HepG2 (cell line): ENCODE data around the gene KRTAP5-2. TPM values are rescaled to one million over a fixed set of nuclear protein-coding genes. Genes with fewer than 3 reads are reported as not detected.
A peak's percentile ranks its signal among the peaks of the same experiment; 100 is the strongest.

Experiments used
- ATAC-seq: fragments of 200-7000 bp; cut with Tn5 transposase; 3 replicates; pipeline ENCODE4 v1.9.1; 2020; ENCODE audit warnings: mild to moderate bottlenecking, moderate library complexity
- BruUV-seq: library from RNA; stranded (reverse); fragments of 400-500 nt; replicated peaks from 2 replicates; lab custom pipeline; 2021; lab: Mats Ljungman, UMichigan
- CTCF ChIA-PET: fragments of 300-600 bp; formaldehyde crosslinking; extraction: SDS; loops from one replicate; lab custom pipeline; 2021; ENCODE audit warnings: low total read pairs, inconsistent platforms, low intra/inter-chr PET ratio; lab: Yijun Ruan, JAX
- POLR2A ChIA-PET: fragments of 350-600 bp; sonication (Branson Sonifier 250); formaldehyde crosslinking; loops from one replicate; lab custom pipeline; 2020; ENCODE audit warnings: antibody characterized with exemption, inconsistent platforms; lab: Yijun Ruan, JAX
- DNase-seq: peaks from one replicate; pipeline ENCODE4 v3.0.0-alpha.2; 2015; ENCODE audit warnings: low spot score
- FAIRE-seq: peaks from 3 replicates; lab custom pipeline; 2011; peaks lifted over from hg19 to GRCh38; lab: Jason Lieb, UNC
- H2AFZ ChIP-seq: one replicate; pipeline ENCODE4 v1.6.1; 2011; ENCODE audit warnings: low read length, inconsistent platforms
- H3K27ac ChIP-seq: fragments of 300-600 bp; 3 replicates; pipeline ENCODE4 v1.8.0; 2011; ENCODE audit warnings: mixed run types, mild to moderate bottlenecking, mixed read lengths, low read length, inconsistent platforms; ENCODE audit not compliant: insufficient read depth; ENCODE audit errors: extremely low read length
- H3K27me3 ChIP-seq, 2 experiments: fragments of 200-600 bp in 1 of 2; 2 replicates in 1 of 2; 3 replicates in 1 of 2; pipeline versions ENCODE4 v1.6.0 to v1.8.0; 2011; ENCODE audit warnings: low read length in 2 of 2, mild to moderate bottlenecking in 2 of 2, moderate library complexity in 2 of 2, inconsistent platforms in 1 of 2; ENCODE audit not compliant: insufficient read depth in 2 of 2, control insufficient read depth in 1 of 2
- H3K36me3 ChIP-seq, 2 experiments: fragments of 200-600 bp in 1 of 2; replicated peaks in 1 of 2; 2 replicates in 1 of 2; 3 replicates in 1 of 2; pipeline versions ENCODE4 v1.5.1 to v1.8.0; 2011; ENCODE audit warnings: low read length in 2 of 2, inconsistent platforms in 1 of 2; ENCODE audit not compliant: insufficient read depth in 2 of 2, control insufficient read depth in 1 of 2
- H3K4me1 ChIP-seq: 2 replicates; pipeline ENCODE4 v1.5.1; 2012; ENCODE audit warnings: low read length, inconsistent platforms; ENCODE audit not compliant: insufficient read depth
- H3K4me2 ChIP-seq: 2 replicates; pipeline ENCODE4 v1.6.0; 2011; ENCODE audit warnings: low read depth, low read length, inconsistent platforms
- H3K4me3 ChIP-seq, 3 experiments: fragments of 200-600 bp in 1 of 3; sonication (generic), shearing (Covaris generic) in 1 of 3; replicated peaks in 1 of 3; 2 replicates each; pipeline ENCODE4 v1.5.1; 2011 to 2016; ENCODE audit warnings: low read length in 3 of 3, inconsistent platforms in 2 of 3, low read depth in 2 of 3, mild to moderate bottlenecking in 2 of 3, control low read depth in 1 of 3, mixed read lengths in 1 of 3; ENCODE audit not compliant: insufficient read depth in 1 of 3
- H3K79me2 ChIP-seq: one replicate; pipeline ENCODE4 v1.6.1; 2011; ENCODE audit warnings: low read length, inconsistent platforms; ENCODE audit not compliant: insufficient read depth
- H3K9ac ChIP-seq: 2 replicates; pipeline ENCODE4 v1.6.0; 2011; ENCODE audit warnings: mild to moderate bottlenecking, low read depth, low read length, inconsistent platforms; ENCODE audit not compliant: insufficient read depth
- H3K9me3 ChIP-seq: 2 replicates; pipeline ENCODE4 v1.5.1; 2012; ENCODE audit warnings: mild to moderate bottlenecking, low read length
- H4K20me1 ChIP-seq: 2 replicates; pipeline ENCODE4 v1.6.0; 2011; ENCODE audit warnings: inconsistent platforms, mild to moderate bottlenecking, low read length, moderate library complexity; ENCODE audit not compliant: insufficient read depth
- ATF6 ChIP-seq: sonication (generic); formaldehyde crosslinking; conservative IDR thresholded peaks from 2 replicates; pipeline ENCODE4 v1.4.0; 2020; ENCODE audit warnings: missing genetic modification reagents
- E2F1 ChIP-seq: sonication (generic); formaldehyde crosslinking; IDR thresholded peaks from 2 replicates; pipeline ENCODE4 v1.5.0; 2020; ENCODE audit warnings: missing genetic modification reagents
- FOSL1 ChIP-seq: sonication (generic); formaldehyde crosslinking; IDR thresholded peaks from 2 replicates; pipeline ENCODE4 v1.9.0; 2021; ENCODE audit warnings: missing genetic modification reagents, borderline replicate concordance
- MTERF4 ChIP-seq: sonication (generic); formaldehyde crosslinking; IDR thresholded peaks from 2 replicates; pipeline ENCODE4 v1.8.0; 2023; ENCODE audit warnings: mild to moderate bottlenecking, missing genetic modification reagents
- USF2 ChIP-seq, 2 experiments: sonication (generic) in 1 of 2; formaldehyde crosslinking in 1 of 2; IDR thresholded peaks; 2 replicates each; pipeline versions ENCODE4 v1.5.1 to v1.6.1; 2011 to 2020; ENCODE audit warnings: borderline replicate concordance in 1 of 2, low read depth in 1 of 2, low read length in 1 of 2, mild to moderate bottlenecking in 1 of 2, missing genetic modification reagents in 1 of 2, moderate library complexity in 1 of 2
- ZNF687 ChIP-seq: sonication (generic); formaldehyde crosslinking; IDR thresholded peaks from 2 replicates; pipeline ENCODE4 v1.5.1; 2020; ENCODE audit warnings: mild to moderate bottlenecking, missing genetic modification reagents, moderate library complexity
- ZNF75D ChIP-seq: sonication (generic); formaldehyde crosslinking; IDR thresholded peaks from 2 replicates; pipeline ENCODE4 v1.8.1; 2023; ENCODE audit warnings: missing genetic modification reagents, mild to moderate bottlenecking, borderline replicate concordance
- WGBS: methylation state at CpG from one replicate; pipeline ENCODE4 v1.1.6; 2017; ENCODE audit warnings: low lambda C conversion rate; 5-methylcytosine and 5-hydroxymethylcytosine counted together
- in situ Hi-C: cut with HindIII; loops from 2 replicates; pipeline ENCODE4 v1.10.0; 2017; ENCODE audit warnings: low pct_unique_long_range_greater_than_20kb; ENCODE audit not compliant: extremely low pct_ligation_motif_present
- intact Hi-C: fragments of 100-400 bp; cut with micrococcal nuclease; formaldehyde crosslinking; loops from one replicate; pipeline ENCODE4 v1.10.0; 2022; ENCODE audit not compliant: unreplicated experiment
- polyA plus RNA-seq, 8 experiments: library from polyadenylated mRNA; depleted of rRNA in 3 of 8; stranded (reverse) in 7 of 8; unstranded in 1 of 8; fragments of >200 nt; fragmentation: Illumina TruSeq in 4 of 8; extraction: Trizol in 4 of 8; gene quantifications; 2 replicates each; pipeline versions ENCODE4 v1.2.1 to v1.2.3, GENCODE V29; 2011 to 2016; ENCODE audit warnings: low read depth in 4 of 8, missing spikeins in 1 of 8, mixed read lengths in 1 of 8; ENCODE audit not compliant: insufficient read depth in 1 of 8
- total RNA-seq, 5 experiments: library from RNA; depleted of rRNA; stranded (reverse); fragments of >200 nt; fragmentation: Illumina TruSeq; extraction: Trizol; gene quantifications; 2 replicates each; pipeline ENCODE4 v1.2.3, GENCODE V29; 2016; ENCODE audit warnings: low read depth in 1 of 5

Gene KRTAP5-2
- total and polyA plus RNA-seq, 2 of the 13 experiments (the other 11 are each of a cell fraction or from before 2014, with no cell fraction given): not detected

- TF ChIP-seq ZNF687 (CRISPR knock-in tag) (peak; percentile 49), USF2 (IDR thresholded peaks at IDR 0.05; ENCODE audit: low read depth, low read length) (no peak), USF2 (CRISPR knock-in tag; IDR thresholded peaks at IDR 0.05; ENCODE audit: borderline replicate concordance) (no peak)
Measured at GRCh38 chr11:1640076-1640946, 42.2 kb upstream of the KRTAP5-2 start (continued).

- H3K79me2 ChIP-seq: no peaks in the 10 kb centered on the region
- peaks cover 4 to 59% of the 10 kb centered on the region in 2 experiments for H3K27me3 ChIP-seq
- WGBS: 33% methylated on average over 15 of the region's 15 CpGs
- in situ Hi-C loops (no loop called here), intact Hi-C loops (no loop called here)
- FAIRE-seq (no peak), DNase-seq (no peak), ATAC-seq (peak; percentile 22; the same call in 1 of the 3 replicates)
- H3K27ac ChIP-seq: no peak overlapping the region
- ChIA-PET POLR2A (interaction anchor here (1.0 kb wide), 1 partner anchor 13 kb away, joined by 3 read pairs; no protein-coding TSS in a partner anchor), CTCF (interaction anchor here (1.1 to 1.5 kb wide), 3 partner anchors 243 to 516 kb away, joined by 5 to 10 read pairs (median 6); no protein-coding TSS in a partner anchor)
- BruUV-seq: no TSS peak
- no peak overlapping the region for H3K4me3 ChIP-seq
- no peak overlapping the region for H3K9ac ChIP-seq
- no peaks in the 10 kb centered on the region for H3K4me1 ChIP-seq
- no peaks in the 10 kb centered on the region for H4K20me1 ChIP-seq
- no peaks in the 10 kb centered on the region for H3K36me3 ChIP-seq
- no peak overlapping the region for H2AFZ ChIP-seq
- no peaks in the 10 kb centered on the region for H3K9me3 ChIP-seq
- H3K4me2 ChIP-seq: no peak overlapping the region
- TF ChIP-seq MTERF4 (CRISPR knock-in tag): no peak
- TF ChIP-seq ZNF75D (CRISPR knock-in tag): no peak
- TF ChIP-seq E2F1 (CRISPR knock-in tag): no peak
- TF ChIP-seq ATF6 (CRISPR knock-in tag): no peak
- no peak for TF ChIP-seq FOSL1
Measured at GRCh38 chr11:1639666-1640065, 41.6 kb upstream of the KRTAP5-2 start.
